SW 1271 (cell line): ENCODE results near the gene RBM14.
"Not testable (repeated sequence)": the region's sequence is repeated elsewhere in the genome, so short reads cannot be mapped to it uniquely, and the experiment has no call there.

Experiments
- DNase-seq, 2 experiments: peaks; one replicate each; lab custom pipeline; 2025; lab: John Stamatoyannopoulos, UW

RBM14 gene

GRCh38 chr11:66595245-66595904, 21.1 kb upstream of the RBM14 start:
- no peak for DNase-seq

- no peak for DNase-seq
Observed at GRCh38 chr11:66598993-66599392, 17.4 kb upstream of the RBM14 start.

GRCh38 chr11:66600219-66600618, 16.2 kb upstream of the RBM14 start:
- no peak for DNase-seq

- no peak for DNase-seq
Observed at GRCh38 chr11:66600631-66601233, 15.7 kb upstream of the RBM14 start.

GRCh38 chr11:66603072-66603471, 13.4 kb upstream of the RBM14 start:
- DNase-seq: no peak

GRCh38 chr11:66604155-66604554, 12.3 kb upstream of the RBM14 start:
- DNase-seq: no peak

DNA sequence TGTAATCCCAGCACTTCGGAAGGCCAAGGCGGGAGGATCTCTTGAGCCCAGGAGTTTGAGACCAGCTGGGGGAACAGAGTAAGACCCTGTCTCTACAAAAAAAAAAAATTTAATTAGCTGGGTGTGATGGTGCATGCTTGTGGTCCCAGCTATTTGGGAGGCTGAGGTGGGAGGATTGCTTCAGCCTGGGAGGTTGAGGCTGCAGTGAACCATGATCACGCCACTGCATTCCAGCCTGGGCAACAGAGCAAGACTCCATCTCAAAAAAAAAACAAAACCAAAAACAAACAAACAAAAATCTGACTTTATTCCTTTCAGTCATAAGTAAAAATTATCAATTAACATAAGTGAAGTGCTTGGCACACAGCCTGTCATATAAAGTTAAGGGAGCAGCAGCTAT, 9.8 kb upstream of the RBM14 start:
- not testable (repeated sequence) for DNase-seq

DNA sequence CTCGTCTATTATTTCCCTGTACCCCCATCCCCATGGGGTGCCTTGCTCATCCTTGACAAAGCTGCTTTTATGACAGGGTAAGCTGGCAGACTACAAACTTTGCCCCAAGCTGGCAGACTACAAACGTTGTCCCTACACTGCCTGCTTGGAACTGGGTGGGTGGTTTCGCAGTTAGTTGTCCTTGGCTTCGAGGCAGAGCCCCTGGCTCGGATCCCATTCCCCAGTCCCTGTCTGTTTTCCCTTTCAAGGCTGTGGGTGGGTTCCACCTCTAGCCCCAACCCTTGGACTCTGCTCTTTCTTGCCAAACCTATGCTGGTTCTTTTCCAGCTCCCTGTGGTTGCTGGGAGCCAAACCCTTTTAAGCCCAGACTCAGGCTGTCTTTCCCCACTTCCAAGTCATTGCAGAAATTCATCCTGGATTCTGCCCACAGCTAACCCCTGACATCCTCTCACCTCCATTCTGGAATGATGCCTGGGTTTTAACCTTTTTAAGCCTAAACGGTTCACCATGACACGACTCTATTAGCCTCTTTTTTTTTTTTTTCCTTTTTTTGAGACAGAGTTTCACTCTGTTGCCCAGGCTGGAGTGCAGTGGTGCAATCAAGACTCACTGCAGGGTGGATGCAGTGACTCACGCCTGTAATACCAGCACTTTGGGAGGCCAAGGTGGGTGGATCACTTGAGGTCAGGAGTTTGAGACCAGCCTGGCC, 9.2 kb upstream of the RBM14 start:
- DNase-seq: no peak

GRCh38 chr11:66609721-66610617, 6.5 kb upstream of the RBM14 start:
- no peak for DNase-seq

- no peak for DNase-seq
Observed at GRCh38 chr11:66612458-66612857, 4.0 kb upstream of the RBM14 start.

DNA sequence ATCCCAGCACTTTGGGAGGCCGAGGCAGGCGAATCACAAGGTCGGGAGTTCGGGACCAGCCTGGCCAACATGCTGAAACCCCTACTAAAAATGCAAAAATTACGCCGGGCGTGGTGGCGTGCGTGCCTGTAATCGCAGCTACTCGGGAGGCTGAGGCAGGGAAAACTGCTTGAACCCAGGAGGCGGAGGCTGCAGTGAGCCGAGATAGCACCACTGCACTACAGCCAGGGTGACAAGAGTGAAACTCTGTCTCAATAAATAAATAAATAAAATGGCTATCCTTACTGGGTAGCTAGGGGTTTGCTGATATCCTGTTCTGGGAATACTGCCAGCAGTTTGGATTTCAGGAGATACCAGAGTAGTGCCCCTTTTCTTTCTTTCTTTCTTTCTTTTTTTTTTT, 2.4 kb upstream of the RBM14 start:
- DNase-seq: no peak

DNA sequence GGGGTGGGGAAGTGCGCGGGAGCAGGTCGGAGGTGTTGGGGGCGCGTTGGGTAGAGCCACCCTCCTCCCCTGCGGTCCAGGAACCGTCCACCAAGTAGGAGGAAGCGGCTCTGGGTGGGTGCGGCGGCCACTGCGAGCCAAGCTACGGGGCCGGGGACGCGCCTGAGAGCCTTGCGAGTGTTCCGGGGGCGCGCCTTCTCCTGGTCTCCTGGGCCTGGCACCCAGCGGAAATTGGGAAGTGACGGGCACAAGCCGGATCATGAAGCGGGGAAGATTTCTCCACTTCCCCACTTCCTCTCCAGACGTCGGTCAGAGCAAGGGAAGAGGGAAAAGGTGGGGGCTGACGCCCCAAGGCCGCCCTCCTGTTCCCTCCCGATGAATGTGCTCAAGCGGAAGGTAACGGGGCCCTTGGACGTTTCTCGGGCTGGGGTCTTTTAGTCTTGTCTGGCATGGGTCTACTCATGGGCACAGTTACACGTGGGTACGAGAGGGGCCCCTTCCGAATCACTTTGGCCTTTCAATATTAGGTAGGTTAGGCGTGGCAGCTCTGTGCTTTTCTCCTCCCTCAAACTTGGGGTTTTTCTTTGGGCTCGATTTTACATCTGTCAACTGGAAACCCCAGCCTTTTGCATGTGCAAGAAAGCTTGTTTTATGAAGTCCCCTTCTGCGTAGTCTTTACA, 865 bp downstream of the RBM14 start:
- peak; percentile 52 to 60 for DNase-seq

GRCh38 chr11:66619080-66619554, 2.7 kb downstream of the RBM14 start:
- no peak for DNase-seq

DNA sequence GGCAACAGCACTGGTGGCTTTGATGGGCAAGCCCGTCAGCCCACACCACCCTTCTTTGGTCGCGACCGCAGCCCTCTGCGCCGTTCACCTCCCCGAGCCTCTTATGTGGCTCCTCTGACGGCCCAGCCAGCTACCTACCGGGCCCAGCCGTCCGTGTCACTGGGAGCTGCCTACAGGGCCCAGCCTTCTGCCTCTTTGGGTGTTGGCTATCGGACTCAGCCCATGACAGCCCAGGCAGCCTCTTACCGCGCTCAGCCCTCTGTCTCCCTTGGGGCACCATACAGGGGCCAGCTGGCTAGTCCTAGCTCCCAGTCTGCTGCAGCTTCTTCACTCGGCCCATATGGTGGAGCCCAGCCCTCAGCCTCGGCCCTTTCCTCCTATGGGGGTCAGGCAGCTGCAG, 8.0 kb downstream of the RBM14 start:
- DNase-seq: no peak

DNA sequence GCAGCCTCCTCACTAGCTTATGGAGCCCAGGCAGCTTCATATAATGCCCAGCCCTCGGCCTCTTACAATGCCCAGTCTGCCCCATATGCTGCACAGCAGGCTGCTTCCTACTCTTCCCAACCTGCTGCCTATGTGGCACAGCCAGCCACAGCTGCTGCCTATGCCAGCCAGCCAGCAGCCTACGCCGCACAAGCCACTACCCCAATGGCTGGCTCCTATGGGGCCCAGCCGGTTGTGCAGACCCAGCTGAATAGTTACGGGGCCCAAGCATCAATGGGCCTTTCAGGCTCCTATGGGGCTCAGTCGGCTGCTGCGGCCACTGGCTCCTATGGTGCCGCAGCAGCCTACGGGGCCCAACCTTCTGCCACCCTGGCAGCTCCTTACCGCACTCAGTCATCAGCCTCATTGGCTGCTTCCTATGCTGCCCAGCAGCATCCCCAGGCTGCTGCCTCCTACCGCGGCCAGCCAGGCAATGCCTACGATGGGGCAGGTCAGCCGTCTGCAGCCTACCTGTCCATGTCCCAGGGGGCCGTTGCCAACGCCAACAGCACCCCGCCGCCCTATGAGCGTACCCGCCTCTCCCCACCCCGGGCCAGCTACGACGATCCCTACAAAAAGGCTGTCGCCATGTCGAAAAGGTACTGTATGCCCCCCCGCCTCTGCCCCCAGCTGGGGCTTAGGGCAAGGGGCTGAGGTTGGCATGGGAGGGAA, 8.8 kb downstream of the RBM14 start:
- DNase-seq: no peak

DNA sequence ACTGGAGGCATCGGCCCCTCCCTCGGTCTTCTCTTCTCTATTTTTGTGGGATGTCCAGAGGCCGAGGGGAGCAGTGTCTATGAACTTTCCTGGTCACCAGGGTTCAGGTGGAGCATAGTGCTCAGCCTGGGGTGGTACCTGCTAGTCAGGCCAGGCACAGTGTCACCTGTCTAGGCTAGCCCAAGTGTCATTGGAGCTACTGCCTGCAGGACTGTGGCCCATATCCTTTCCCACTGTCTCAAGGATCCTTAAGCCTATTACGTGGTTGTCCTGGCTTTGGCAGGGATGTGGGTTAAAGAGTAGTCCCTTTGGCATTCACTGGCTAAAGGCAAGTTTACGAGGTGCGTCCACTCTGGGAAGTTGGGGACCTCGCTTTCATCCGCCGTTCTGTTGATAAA, 9.3 kb downstream of the RBM14 start:
- no peak for DNase-seq

DNA sequence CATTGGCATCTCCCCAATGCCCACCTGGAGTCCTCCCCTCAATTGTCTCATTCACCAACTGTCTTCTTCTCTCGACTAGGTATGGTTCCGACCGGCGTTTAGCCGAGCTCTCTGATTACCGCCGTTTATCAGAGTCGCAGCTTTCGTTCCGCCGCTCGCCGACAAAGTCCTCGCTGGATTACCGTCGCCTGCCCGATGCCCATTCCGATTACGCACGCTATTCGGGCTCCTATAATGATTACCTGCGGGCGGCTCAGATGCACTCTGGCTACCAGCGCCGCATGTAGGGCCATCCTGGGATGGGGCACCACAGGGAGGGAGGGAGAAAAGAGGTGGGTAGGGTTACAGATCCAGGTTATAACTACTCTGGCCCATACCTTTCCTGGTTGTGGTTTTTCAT, 10.0 kb downstream of the RBM14 start:
- no peak for DNase-seq

DNA sequence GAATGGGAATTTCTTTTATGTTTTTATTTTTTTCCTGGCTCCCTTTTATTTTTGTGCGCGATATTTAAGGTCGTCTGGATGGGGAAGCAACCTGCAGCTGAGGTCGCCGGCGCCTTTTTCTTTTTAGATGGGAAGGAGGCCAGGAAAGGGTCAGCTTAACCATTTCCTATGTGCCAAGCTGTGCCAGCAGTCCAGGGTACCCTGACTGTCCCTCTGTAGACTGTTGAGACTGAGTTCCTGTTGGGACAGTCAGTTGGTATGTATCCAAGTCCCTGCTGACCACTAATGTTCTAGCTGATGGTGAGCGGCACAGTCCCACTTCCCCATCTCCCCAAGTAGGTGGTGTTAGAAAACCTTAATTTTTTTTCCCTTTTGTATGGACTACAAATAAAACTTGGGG, 10.5 kb downstream of the RBM14 start:
- DNase-seq: no peak

DNA sequence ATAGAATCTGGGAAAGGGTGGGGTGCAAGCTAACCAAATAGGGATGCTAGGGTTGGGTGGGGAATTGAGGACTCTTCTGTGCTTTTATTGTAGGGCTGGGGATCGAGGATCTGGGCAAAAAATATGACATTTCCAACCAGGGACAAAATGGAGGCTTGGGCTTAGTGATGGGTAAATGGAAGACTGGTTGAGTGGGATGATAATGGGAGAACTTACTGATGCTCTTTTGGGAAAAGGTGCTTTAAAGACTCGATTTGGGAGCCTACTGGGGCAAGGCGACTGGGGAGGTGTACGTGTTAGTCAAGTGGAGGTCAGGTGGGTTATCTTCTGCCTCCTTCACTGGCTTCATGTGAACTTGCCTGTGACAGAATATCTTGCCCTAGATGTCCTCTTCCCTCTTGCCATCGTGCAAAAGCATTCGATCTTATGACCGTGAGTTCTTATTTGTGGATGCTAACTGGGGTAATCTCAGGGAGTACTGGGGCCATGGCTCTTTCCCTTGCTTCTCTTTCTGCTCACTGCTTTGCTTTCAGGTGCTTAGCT, 11.7 kb downstream of the RBM14 start:
- no peak for DNase-seq

GRCh38 chr11:66629356-66629755, 12.9 kb downstream of the RBM14 start:
- no peak for DNase-seq

DNA sequence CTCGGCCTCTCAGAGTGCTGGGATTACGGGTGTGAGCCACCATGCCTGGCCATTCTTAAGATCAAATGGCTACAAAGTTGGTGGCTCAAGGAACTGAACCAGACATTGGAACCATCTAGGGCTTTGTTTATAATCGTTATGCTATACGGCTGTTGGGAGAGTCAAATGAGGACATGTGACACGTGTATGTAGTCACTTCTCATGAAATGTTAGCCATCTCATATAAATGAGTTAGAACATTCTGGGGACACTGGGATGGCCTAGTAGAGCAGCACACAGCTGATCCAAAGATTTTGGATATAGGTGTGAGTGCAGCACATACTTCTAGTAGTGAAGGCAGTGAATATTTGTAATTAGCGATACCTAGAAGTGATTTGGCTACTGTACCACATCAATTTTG, 15.5 kb downstream of the RBM14 start:
- no peak for DNase-seq
